Measurements from ENCODE around the gene NUDC. TPM values are rescaled to one million over a fixed set of nuclear protein-coding genes. Genes with fewer than 3 reads are reported as not detected.

Gene NUDC
- total and polyA plus RNA-seq, 8 donors: 56.2 to 94.6 (median 70.8) TPM

DNA sequence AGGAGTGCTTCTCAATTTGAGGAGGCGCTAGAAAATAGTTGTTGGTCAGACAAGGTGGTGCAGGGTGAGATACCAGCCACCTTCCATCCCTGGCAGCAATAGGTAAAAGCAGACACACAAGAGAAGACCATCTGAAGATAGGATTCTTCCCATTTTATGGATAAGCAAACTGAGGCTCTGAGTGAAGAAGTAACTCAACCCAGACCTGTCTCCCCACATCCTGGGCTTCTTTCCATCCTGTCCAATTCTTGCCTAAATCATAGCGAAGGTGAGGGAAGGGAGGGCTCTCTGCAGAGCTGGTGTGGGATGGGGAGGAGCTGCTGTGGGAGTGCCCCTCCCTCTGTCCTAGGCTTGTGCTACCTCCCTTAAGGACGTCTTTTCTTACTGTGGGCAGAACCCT is 50.0 kb downstream of the NUDC start:
- intact Hi-C loops (cut with DNase I): no loop called here
- TF ChIP-seq, protein P1, sequence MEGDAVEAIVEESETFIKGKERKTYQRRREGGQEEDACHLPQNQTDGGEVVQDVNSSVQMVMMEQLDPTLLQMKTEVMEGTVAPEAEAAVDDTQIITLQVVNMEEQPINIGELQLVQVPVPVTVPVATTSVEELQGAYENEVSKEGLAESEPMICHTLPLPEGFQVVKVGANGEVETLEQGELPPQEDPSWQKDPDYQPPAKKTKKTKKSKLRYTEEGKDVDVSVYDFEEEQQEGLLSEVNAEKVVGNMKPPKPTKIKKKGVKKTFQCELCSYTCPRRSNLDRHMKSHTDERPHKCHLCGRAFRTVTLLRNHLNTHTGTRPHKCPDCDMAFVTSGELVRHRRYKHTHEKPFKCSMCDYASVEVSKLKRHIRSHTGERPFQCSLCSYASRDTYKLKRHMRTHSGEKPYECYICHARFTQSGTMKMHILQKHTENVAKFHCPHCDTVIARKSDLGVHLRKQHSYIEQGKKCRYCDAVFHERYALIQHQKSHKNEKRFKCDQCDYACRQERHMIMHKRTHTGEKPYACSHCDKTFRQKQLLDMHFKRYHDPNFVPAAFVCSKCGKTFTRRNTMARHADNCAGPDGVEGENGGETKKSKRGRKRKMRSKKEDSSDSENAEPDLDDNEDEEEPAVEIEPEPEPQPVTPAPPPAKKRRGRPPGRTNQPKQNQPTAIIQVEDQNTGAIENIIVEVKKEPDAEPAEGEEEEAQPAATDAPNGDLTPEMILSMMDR (IDR thresholded peaks at IDR 0.05): no peak

DNA sequence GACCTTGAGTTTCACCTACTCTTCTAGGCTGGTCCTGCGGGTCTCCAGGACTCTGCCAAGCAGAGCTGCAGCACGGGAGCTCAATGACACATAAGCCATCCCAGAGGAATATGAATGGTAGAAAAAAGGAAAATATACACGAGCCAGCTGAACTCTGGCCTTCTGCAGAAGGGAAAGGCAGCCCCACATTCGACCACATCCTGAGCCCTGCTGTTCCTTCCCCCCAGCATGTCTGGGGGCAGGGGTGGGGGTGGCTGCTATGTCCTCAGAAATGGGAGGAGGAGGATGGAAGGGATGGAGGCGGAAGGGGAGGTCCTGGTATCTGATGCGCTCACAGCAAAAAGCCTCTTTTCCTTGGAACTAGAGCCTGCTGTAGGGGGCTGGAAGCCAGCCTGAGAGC is 50.8 kb downstream of the NUDC start:
- Histone ChIP-seq H3K36me3 (no peaks in the 10 kb centered on the region), H3K9me3 (no peaks in the 10 kb centered on the region), H3K4me1 (no peaks in the 10 kb centered on the region), H3K27me3 (no peaks in the 10 kb centered on the region), H3K27ac (no peak overlapping the region), H3K4me3 (no peak overlapping the region)
- TF ChIP-seq, protein P1 (IDR thresholded peaks at IDR 0.05): no peak
- intact Hi-C loops (cut with DNase I): no loop called here
- DNase-seq: no peak
- ATAC-seq: no peak

More for the DNA sequence above, 50.0 kb downstream of the NUDC start:
- Histone ChIP-seq H3K4me3 (no peak overlapping the region), H3K36me3 (no peaks in the 10 kb centered on the region), H3K27me3 (peaks cover 0 to 2% of the 10 kb centered on the region in 2 donors), H3K9me3 (no peaks in the 10 kb centered on the region), H3K27ac (no peak overlapping the region), H3K4me1 (no peaks in the 10 kb centered on the region)
- DNase-seq (no peak), ATAC-seq (no peak)

DNA sequence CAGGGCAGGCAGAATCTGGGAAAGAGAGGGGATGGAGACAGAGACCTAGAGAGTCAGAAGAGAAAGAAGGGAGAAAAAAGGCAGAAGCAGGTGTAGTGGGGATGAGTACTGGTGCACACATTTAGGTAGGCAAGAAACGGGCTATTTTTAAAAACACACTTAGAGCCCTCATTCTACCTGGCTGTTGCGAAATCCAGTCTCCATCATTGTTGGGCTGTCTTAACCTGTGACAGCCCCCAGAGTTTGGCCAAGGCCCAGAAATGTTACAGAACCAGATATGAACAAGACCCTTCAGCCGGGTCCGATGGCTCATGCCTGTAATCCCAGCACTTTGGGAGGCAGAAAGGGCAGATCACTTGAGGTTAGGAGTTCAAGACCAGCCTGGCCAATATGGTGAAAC is 51.3 kb downstream of the NUDC start:
- Histone ChIP-seq H3K4me3 (no peak overlapping the region), H3K27ac (no peak overlapping the region), H3K9me3 (no peaks in the 10 kb centered on the region), H3K27me3 (no peaks in the 10 kb centered on the region), H3K36me3 (no peaks in the 10 kb centered on the region), H3K4me1 (no peaks in the 10 kb centered on the region)
- DNase-seq: peak in 1 of 4 donors; percentile 13
- TF ChIP-seq, protein P1 (IDR thresholded peaks at IDR 0.05): no peak
- intact Hi-C loops (cut with DNase I): no loop called here
- ATAC-seq: no peak

DNA sequence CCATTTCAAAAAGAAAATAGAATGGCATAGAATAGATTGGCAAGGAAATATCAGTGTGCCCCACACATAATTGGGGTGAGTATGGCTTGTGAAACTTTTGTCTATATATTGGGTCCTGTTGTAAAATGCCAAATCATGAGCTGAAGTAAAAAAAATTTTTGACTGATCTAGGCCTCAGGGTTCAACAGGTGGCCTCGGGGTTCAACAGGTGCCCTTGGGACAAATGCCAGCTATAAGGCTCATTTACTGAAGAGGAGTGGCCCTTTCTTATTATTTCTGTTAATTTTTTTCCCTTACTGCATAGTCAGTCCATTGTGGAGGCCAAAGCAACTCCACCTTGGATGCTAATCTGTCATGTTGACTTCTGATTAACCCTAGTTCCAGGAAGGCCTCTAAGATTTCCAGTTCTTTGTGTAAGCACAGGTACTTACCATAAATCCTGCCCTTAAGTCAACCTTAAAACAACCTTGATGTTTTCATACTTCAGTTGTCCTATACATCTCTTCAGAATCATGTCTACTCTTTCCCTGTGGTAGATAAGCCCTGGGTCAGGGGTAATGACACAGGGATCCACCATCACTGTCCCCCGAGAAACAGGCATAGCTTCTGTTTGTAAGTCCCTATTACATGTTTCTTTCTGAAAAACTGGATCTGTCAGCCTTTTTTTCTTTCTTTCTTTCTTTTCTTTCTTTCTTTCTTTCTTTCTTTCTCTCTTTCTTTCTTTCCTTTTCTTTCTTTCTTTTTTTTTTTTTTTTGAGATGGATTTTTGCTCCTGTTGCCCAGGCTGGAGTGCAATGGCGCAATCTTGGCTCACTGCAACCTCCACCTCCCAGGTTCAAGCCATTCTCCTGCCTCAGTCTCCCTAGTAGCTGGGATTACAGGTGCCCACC is 55.3 kb downstream of the NUDC start:
- TF ChIP-seq, protein P1 (IDR thresholded peaks at IDR 0.05): no peak
- intact Hi-C loops (cut with DNase I): no loop called here

DNA sequence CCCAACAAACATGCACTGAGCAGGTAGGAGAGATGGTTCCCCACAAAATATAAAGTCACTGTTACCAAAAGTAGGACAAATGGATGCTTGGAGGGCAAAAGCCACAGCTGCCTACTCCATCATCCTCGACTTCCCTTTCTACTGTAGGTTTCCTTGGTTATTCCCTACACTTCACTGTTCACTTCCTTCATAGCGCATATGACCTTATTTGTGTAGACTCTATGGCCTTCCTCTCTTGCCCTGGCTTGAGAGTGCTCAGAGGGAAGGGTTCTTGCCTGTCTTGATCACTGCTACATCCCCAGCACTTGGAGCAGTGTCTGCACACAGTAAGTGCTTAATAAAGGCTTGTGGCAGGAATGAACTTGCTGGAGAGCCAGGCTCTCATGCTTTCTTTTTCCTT is 57.4 kb downstream of the NUDC start:
- intact Hi-C loops (cut with DNase I): no loop called here
- TF ChIP-seq, protein P1 (IDR thresholded peaks at IDR 0.05): no peak
- Histone ChIP-seq H3K36me3 (no peaks in the 10 kb centered on the region), H3K4me3 (no peak overlapping the region), H3K9me3 (no peaks in the 10 kb centered on the region), H3K27ac (no peak overlapping the region), H3K27me3 (peaks cover 0 to 3% of the 10 kb centered on the region in 2 donors), H3K4me1 (no peaks in the 10 kb centered on the region)
- ATAC-seq: peak; percentile 47
- no peak for DNase-seq

More for the DNA sequence above, 55.3 kb downstream of the NUDC start:
- Histone ChIP-seq H3K4me3 (no peak overlapping the region), H3K36me3 (no peaks in the 10 kb centered on the region), H3K9me3 (no peaks in the 10 kb centered on the region), H3K27me3 (no peaks in the 10 kb centered on the region), H3K27ac (no peak overlapping the region), H3K4me1 (no peaks in the 10 kb centered on the region)
- ATAC-seq (no peak), DNase-seq (no peak)
